ENCODE data around the gene KYNU. TPM values are rescaled to one million over a fixed set of nuclear protein-coding genes. Genes with fewer than 3 reads are reported as not detected.
"Not testable (repeated sequence)": the region's sequence is repeated elsewhere in the genome, so short reads cannot be mapped to it uniquely, and the experiment has no call there.

The KYNU gene
- polyA plus RNA-seq, 1 experiment: 0.04 TPM

GRCh38 chr2:142866426-142866825 is 11.0 kb upstream of the KYNU start:
- CTCF ChIA-PET: interaction anchor here (0.6 to 0.7 kb wide), 3 partner anchors 12 to 76 kb away, joined by 3 read pairs; no protein-coding TSS in a partner anchor
- H3K27me3 ChIP-seq (ENCODE audit: control insufficient read depth, insufficient read depth, low read length): no peaks in the 10 kb centered on the region
- H3K36me3 ChIP-seq (ENCODE audit: control insufficient read depth, insufficient read depth, low read length): no peaks in the 10 kb centered on the region

GRCh38 chr2:142867136-142867535 is 10.3 kb upstream of the KYNU start:
- ChIA-PET CTCF (interaction anchor here (0.7 kb wide), 1 partner anchor 22 kb away, joined by 3 read pairs; no protein-coding TSS in a partner anchor), POLR2A (no interaction called here)
- Histone ChIP-seq H3K4me3 (ENCODE audit: low read depth, low read length) (no peak overlapping the region), H3K36me3 (ENCODE audit: control insufficient read depth, insufficient read depth, low read length) (no peaks in the 10 kb centered on the region), H3K27me3 (ENCODE audit: control insufficient read depth, insufficient read depth, low read length) (no peaks in the 10 kb centered on the region)
- no peak for TF ChIP-seq CTCF (IDR thresholded peaks at IDR 0.05; ENCODE audit: insufficient read depth, low read depth, low read length)
- DNase-seq (ENCODE audit: low read depth): no peak

More at GRCh38 chr2:142866426-142866825, 11.0 kb upstream of the KYNU start:
- no peak overlapping the region for H3K4me3 ChIP-seq (ENCODE audit: low read depth, low read length)
- no peak for DNase-seq (ENCODE audit: low read depth)
- POLR2A ChIA-PET: interaction anchor here (0.6 to 0.8 kb wide), 2 partner anchors 14 to 1546 kb away, joined by 3 to 4 read pairs; no protein-coding TSS in a partner anchor
- no peak for TF ChIP-seq CTCF (IDR thresholded peaks at IDR 0.05; ENCODE audit: insufficient read depth, low read depth, low read length)

GRCh38 chr2:142868229-142868762 is 9.2 kb upstream of the KYNU start:
- POLR2A ChIA-PET: no interaction called here
- no peak for DNase-seq (ENCODE audit: low read depth)
- H3K4me3 ChIP-seq (ENCODE audit: low read depth, low read length): no peak overlapping the region

GRCh38 chr2:142869065-142869460 is 8.4 kb upstream of the KYNU start:
- H3K4me3 ChIP-seq (ENCODE audit: low read depth, low read length); H3K36me3 ChIP-seq (ENCODE audit: control insufficient read depth, insufficient read depth, low read length); H3K27me3 ChIP-seq (ENCODE audit: control insufficient read depth, insufficient read depth, low read length); DNase-seq (ENCODE audit: low read depth); POLR2A ChIA-PET: not testable (repeated sequence)
- CTCF ChIA-PET: interaction anchor here (1.1 kb wide), 1 partner anchor 11 kb away, joined by 3 read pairs; no protein-coding TSS in a partner anchor

More at GRCh38 chr2:142868229-142868762, 9.2 kb upstream of the KYNU start:
- CTCF ChIA-PET: interaction anchor here (1.1 kb wide), 1 partner anchor 11 kb away, joined by 3 read pairs; no protein-coding TSS in a partner anchor
- Histone ChIP-seq H3K36me3 (ENCODE audit: control insufficient read depth, insufficient read depth, low read length) (no peaks in the 10 kb centered on the region), H3K27me3 (ENCODE audit: control insufficient read depth, insufficient read depth, low read length) (no peaks in the 10 kb centered on the region)
- no peak for TF ChIP-seq CTCF (IDR thresholded peaks at IDR 0.05; ENCODE audit: insufficient read depth, low read depth, low read length)

GRCh38 chr2:142869461-142870106 is 7.9 kb upstream of the KYNU start:
- ChIA-PET POLR2A (no interaction called here), CTCF (no interaction called here)
- H3K27me3 ChIP-seq (ENCODE audit: control insufficient read depth, insufficient read depth, low read length): no peaks in the 10 kb centered on the region
- no peaks in the 10 kb centered on the region for H3K36me3 ChIP-seq (ENCODE audit: control insufficient read depth, insufficient read depth, low read length)
- no peak for DNase-seq (ENCODE audit: low read depth)
- no peak for TF ChIP-seq CTCF (IDR thresholded peaks at IDR 0.05; ENCODE audit: insufficient read depth, low read depth, low read length)
- no peak overlapping the region for H3K4me3 ChIP-seq (ENCODE audit: low read depth, low read length)
